ENCODE measurements around the gene RDH12.

The RDH12 gene

GRCh38 chr14:67725171-67725570 lies 23.5 kb downstream of the RDH12 start:
- Histone ChIP-seq H3K27me3 (replicated peaks in 2 of 5; ENCODE audit: control insufficient read depth in 4 of 5, insufficient read depth in 5 of 5, low read length in 4 of 5) (no peaks in the 10 kb centered on the region), H3K4me1 (ENCODE audit: control extremely low read depth in 1 of 4, control insufficient read depth in 4 of 4, insufficient read depth in 4 of 4, low read length in 3 of 4) (peaks cover 0 to 15% (median 10%) of the 10 kb centered on the region in 4 experiments), H3K9me3 (ENCODE audit: control extremely low read depth in 1 of 5, control insufficient read depth in 4 of 5, insufficient read depth in 2 of 5, low read depth in 1 of 5, low read length in 4 of 5) (peaks cover 0 to 5% (median 0%) of the 10 kb centered on the region in 5 experiments), H3K36me3 (ENCODE audit: control insufficient read depth in 4 of 4, insufficient read depth in 4 of 4, low read length in 3 of 4) (no peaks in the 10 kb centered on the region), H3K27ac (ENCODE audit: insufficient read depth in 1 of 2, low read depth in 1 of 2, low read length in 2 of 2, poor library complexity in 1 of 2, severe bottlenecking in 2 of 2) (no peak overlapping the region), H3K4me3 (ENCODE audit: control insufficient read depth in 1 of 7, extremely low read depth in 1 of 7, insufficient read depth in 4 of 7, low read depth in 2 of 7, low read length in 6 of 7) (no peak overlapping the region)
- no peak for DNase-seq
- ChIA-PET POLR2A (no interaction called here), CTCF (interaction anchor here (0.8 to 2.2 kb wide), 2 partner anchors 9 to 21 kb away, joined by 3 to 7 read pairs; no protein-coding TSS in a partner anchor)
- WGBS (ENCODE audit: insufficient coverage): 96% methylated on average over 4 of the region's 5 CpGs

DNA sequence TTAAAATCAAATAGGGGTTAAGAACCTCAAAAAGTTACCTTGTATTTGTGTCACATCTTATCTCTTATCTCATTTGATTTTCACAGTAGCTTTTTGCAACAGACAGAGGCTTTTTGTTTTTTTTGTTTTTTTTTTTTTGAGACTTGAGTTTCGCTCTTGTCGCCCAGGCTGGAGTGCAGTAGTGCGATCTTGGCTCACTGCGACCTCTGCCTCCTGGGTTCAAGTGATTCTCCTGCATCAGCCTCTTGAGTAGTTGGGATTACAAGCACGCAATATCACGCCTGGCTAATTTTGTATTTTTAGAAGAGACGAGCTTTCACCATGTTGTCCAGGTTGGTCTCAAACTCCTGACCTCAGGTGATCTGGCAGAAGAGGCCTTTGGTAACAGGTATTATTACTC lies 25.7 kb downstream of the RDH12 start:
- Histone ChIP-seq H3K4me1 (ENCODE audit: control extremely low read depth in 1 of 4, control insufficient read depth in 4 of 4, insufficient read depth in 4 of 4, low read length in 3 of 4) (peaks cover 0 to 9% (median 8%) of the 10 kb centered on the region in 4 experiments), H3K36me3 (ENCODE audit: control insufficient read depth in 4 of 4, insufficient read depth in 4 of 4, low read length in 3 of 4) (no peaks in the 10 kb centered on the region), H3K9me3 (ENCODE audit: control extremely low read depth in 1 of 5, control insufficient read depth in 4 of 5, insufficient read depth in 2 of 5, low read depth in 1 of 5, low read length in 4 of 5) (peaks cover 0 to 5% (median 0%) of the 10 kb centered on the region in 5 experiments), H3K4me3 (ENCODE audit: control insufficient read depth in 1 of 7, extremely low read depth in 1 of 7, insufficient read depth in 4 of 7, low read depth in 2 of 7, low read length in 6 of 7) (no peak overlapping the region), H3K27me3 (replicated peaks in 2 of 5; ENCODE audit: control insufficient read depth in 4 of 5, insufficient read depth in 5 of 5, low read length in 4 of 5) (no peaks in the 10 kb centered on the region), H3K27ac (ENCODE audit: insufficient read depth in 1 of 2, low read depth in 1 of 2, low read length in 2 of 2, poor library complexity in 1 of 2, severe bottlenecking in 2 of 2) (no peak overlapping the region)
- POLR2A ChIA-PET: no interaction called here
- WGBS (ENCODE audit: insufficient coverage): 100% methylated on average over 7 of the region's 7 CpGs
- CTCF ChIA-PET: interaction anchor here (0.8 to 1.2 kb wide), 3 partner anchors 18 to 108 kb away, joined by 3 to 5 read pairs (median 4); no protein-coding TSS in a partner anchor
- DNase-seq: no peak

GRCh38 chr14:67728258-67728657 lies 26.6 kb downstream of the RDH12 start:
- no peak overlapping the region for H3K27ac ChIP-seq (ENCODE audit: insufficient read depth in 1 of 2, low read depth in 1 of 2, low read length in 2 of 2, poor library complexity in 1 of 2, severe bottlenecking in 2 of 2)
- H3K4me3 ChIP-seq (ENCODE audit: control insufficient read depth in 1 of 7, extremely low read depth in 1 of 7, insufficient read depth in 4 of 7, low read depth in 2 of 7, low read length in 6 of 7): no peak overlapping the region
- H3K27me3 ChIP-seq (replicated peaks in 2 of 5; ENCODE audit: control insufficient read depth in 4 of 5, insufficient read depth in 5 of 5, low read length in 4 of 5): no peaks in the 10 kb centered on the region
- DNase-seq: no peak
- H3K36me3 ChIP-seq (ENCODE audit: control insufficient read depth in 4 of 4, insufficient read depth in 4 of 4, low read length in 3 of 4): no peaks in the 10 kb centered on the region
- ChIA-PET CTCF (interaction anchor here (0.9 to 1.2 kb wide), 3 partner anchors 19 to 144 kb away, joined by 3 to 5 read pairs (median 3); no protein-coding TSS in a partner anchor), POLR2A (no interaction called here)
- H3K4me1 ChIP-seq (ENCODE audit: control extremely low read depth in 1 of 4, control insufficient read depth in 4 of 4, insufficient read depth in 4 of 4, low read length in 3 of 4): peaks cover 0 to under 1% (median 0%) of the 10 kb centered on the region in 4 experiments
- H3K9me3 ChIP-seq (ENCODE audit: control extremely low read depth in 1 of 5, control insufficient read depth in 4 of 5, insufficient read depth in 2 of 5, low read depth in 1 of 5, low read length in 4 of 5): peaks cover 0 to 5% (median 0%) of the 10 kb centered on the region in 5 experiments

- Histone ChIP-seq H3K4me3 (ENCODE audit: control insufficient read depth in 1 of 7, extremely low read depth in 1 of 7, insufficient read depth in 4 of 7, low read depth in 2 of 7, low read length in 6 of 7) (no peak overlapping the region), H3K27ac (ENCODE audit: insufficient read depth in 1 of 2, low read depth in 1 of 2, low read length in 2 of 2, poor library complexity in 1 of 2, severe bottlenecking in 2 of 2) (no peak overlapping the region), H3K4me1 (ENCODE audit: control extremely low read depth in 1 of 4, control insufficient read depth in 4 of 4, insufficient read depth in 4 of 4, low read length in 3 of 4) (no peaks in the 10 kb centered on the region), H3K9me3 (ENCODE audit: control extremely low read depth in 1 of 5, control insufficient read depth in 4 of 5, insufficient read depth in 2 of 5, low read depth in 1 of 5, low read length in 4 of 5) (no peaks in the 10 kb centered on the region), H3K27me3 (replicated peaks in 2 of 5; ENCODE audit: control insufficient read depth in 4 of 5, insufficient read depth in 5 of 5, low read length in 4 of 5) (no peaks in the 10 kb centered on the region), H3K36me3 (ENCODE audit: control insufficient read depth in 4 of 4, insufficient read depth in 4 of 4, low read length in 3 of 4) (no peaks in the 10 kb centered on the region)
- POLR2A ChIA-PET: no interaction called here
- no peak for DNase-seq
- 91% methylated on average over 18 of the region's 21 CpGs for WGBS (ENCODE audit: insufficient coverage)
- CTCF ChIA-PET: no interaction called here
Observed at GRCh38 chr14:67729072-67729885, 27.6 kb downstream of the RDH12 start.

DNA sequence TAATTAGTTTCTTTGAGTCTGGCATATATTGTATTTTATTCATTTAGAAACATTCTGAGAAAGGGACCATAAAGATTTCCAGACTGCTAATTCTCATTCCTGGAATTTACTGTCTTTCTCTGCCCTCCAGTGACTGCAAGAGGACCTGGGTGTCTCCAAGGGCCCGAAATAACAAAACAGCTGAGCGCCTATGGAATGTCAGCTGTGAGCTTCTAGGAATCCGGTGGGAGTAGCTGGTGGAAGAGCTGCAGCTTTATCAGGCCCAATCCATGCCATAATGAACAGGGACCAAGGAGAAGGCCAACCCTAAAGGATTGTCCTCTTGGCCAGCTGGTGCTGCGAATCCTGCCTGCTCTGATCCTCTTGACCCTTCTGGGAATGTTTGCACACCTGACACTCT lies 31.9 kb downstream of the RDH12 start:
- Histone ChIP-seq H3K4me1 (ENCODE audit: control extremely low read depth in 1 of 4, control insufficient read depth in 4 of 4, insufficient read depth in 4 of 4, low read length in 3 of 4) (no peaks in the 10 kb centered on the region), H3K27ac (ENCODE audit: insufficient read depth in 1 of 2, low read depth in 1 of 2, low read length in 2 of 2, poor library complexity in 1 of 2, severe bottlenecking in 2 of 2) (no peak overlapping the region), H3K27me3 (replicated peaks in 2 of 5; ENCODE audit: control insufficient read depth in 4 of 5, insufficient read depth in 5 of 5, low read length in 4 of 5) (no peaks in the 10 kb centered on the region), H3K36me3 (ENCODE audit: control insufficient read depth in 4 of 4, insufficient read depth in 4 of 4, low read length in 3 of 4) (no peaks in the 10 kb centered on the region), H3K9me3 (ENCODE audit: control extremely low read depth in 1 of 5, control insufficient read depth in 4 of 5, insufficient read depth in 2 of 5, low read depth in 1 of 5, low read length in 4 of 5) (no peaks in the 10 kb centered on the region), H3K4me3 (ENCODE audit: control insufficient read depth in 1 of 7, extremely low read depth in 1 of 7, insufficient read depth in 4 of 7, low read depth in 2 of 7, low read length in 6 of 7) (no peak overlapping the region)
- POLR2A ChIA-PET: interaction anchor here (0.6 kb wide), 1 partner anchor 84 kb away, joined by 4 read pairs; no protein-coding TSS in a partner anchor
- no peak for DNase-seq
- 98% methylated on average over 4 of the region's 4 CpGs for WGBS (ENCODE audit: insufficient coverage)
- CTCF ChIA-PET: no interaction called here

- CTCF ChIA-PET: no interaction called here
Observed at GRCh38 chr14:67734675-67735074, 33.0 kb downstream of the RDH12 start.

DNA sequence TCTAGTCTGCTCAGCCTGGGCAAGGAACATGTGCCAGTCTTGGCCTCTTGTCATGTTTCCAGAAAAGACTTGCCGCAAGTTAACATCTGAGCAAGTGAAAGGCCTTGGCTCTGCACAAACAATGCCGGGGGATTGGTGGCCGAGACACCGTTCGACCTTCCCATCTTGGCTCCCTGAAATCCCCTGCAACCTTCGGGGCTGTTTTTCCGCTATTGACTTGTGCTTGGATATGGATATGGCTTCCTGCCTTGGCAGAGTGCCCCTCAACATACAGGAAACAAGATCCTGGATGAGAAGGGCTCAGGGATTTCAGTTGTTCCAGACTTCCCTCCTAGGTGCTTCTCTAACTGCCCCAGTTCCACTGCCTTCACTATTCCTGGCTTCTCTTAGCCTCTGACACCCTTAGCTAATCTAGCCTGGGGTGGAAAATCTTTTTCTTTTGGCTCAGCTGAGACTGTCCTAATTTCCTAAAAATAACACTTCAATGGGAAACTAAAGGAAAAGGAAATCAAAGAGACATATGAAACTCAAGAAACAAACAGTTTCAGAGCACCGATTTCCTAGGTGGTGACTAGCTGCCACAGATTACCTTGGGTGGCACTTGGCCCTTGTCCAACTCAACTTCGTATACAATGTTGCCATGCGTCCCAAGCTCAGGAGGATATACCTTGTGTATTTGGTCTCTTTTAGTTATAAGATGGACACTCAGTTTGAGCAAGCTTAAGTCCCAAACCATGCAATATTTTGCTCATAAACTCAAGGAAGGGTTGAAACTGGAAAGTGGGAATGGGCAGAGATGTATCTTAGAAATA lies 33.9 kb downstream of the RDH12 start:
- no peak overlapping the region for H3K4me3 ChIP-seq (ENCODE audit: control insufficient read depth in 1 of 7, extremely low read depth in 1 of 7, insufficient read depth in 4 of 7, low read depth in 2 of 7, low read length in 6 of 7)
- CTCF ChIA-PET: no interaction called here
- 98% methylated on average over 6 of the region's 10 CpGs for WGBS (ENCODE audit: insufficient coverage)
- H3K9me3 ChIP-seq (ENCODE audit: control extremely low read depth in 1 of 5, control insufficient read depth in 4 of 5, insufficient read depth in 2 of 5, low read depth in 1 of 5, low read length in 4 of 5): no peaks in the 10 kb centered on the region
- H3K4me1 ChIP-seq (ENCODE audit: control extremely low read depth in 1 of 4, control insufficient read depth in 4 of 4, insufficient read depth in 4 of 4, low read length in 3 of 4): no peaks in the 10 kb centered on the region
- no peaks in the 10 kb centered on the region for H3K27me3 ChIP-seq (replicated peaks in 2 of 5; ENCODE audit: control insufficient read depth in 4 of 5, insufficient read depth in 5 of 5, low read length in 4 of 5)
- H3K27ac ChIP-seq (ENCODE audit: insufficient read depth in 1 of 2, low read depth in 1 of 2, low read length in 2 of 2, poor library complexity in 1 of 2, severe bottlenecking in 2 of 2): no peak overlapping the region
- POLR2A ChIA-PET: interaction anchor here (0.6 kb wide), 1 partner anchor 12 kb away, joined by 3 read pairs; no protein-coding TSS in a partner anchor
- H3K36me3 ChIP-seq (ENCODE audit: control insufficient read depth in 4 of 4, insufficient read depth in 4 of 4, low read length in 3 of 4): no peaks in the 10 kb centered on the region
- no peak for DNase-seq

More at GRCh38 chr14:67734675-67735074, 33.0 kb downstream of the RDH12 start:
- Histone ChIP-seq H3K4me1 (ENCODE audit: control extremely low read depth in 1 of 4, control insufficient read depth in 4 of 4, insufficient read depth in 4 of 4, low read length in 3 of 4) (no peaks in the 10 kb centered on the region), H3K9me3 (ENCODE audit: control extremely low read depth in 1 of 5, control insufficient read depth in 4 of 5, insufficient read depth in 2 of 5, low read depth in 1 of 5, low read length in 4 of 5) (no peaks in the 10 kb centered on the region), H3K27ac (ENCODE audit: insufficient read depth in 1 of 2, low read depth in 1 of 2, low read length in 2 of 2, poor library complexity in 1 of 2, severe bottlenecking in 2 of 2) (no peak overlapping the region), H3K27me3 (replicated peaks in 2 of 5; ENCODE audit: control insufficient read depth in 4 of 5, insufficient read depth in 5 of 5, low read length in 4 of 5) (no peaks in the 10 kb centered on the region), H3K4me3 (ENCODE audit: control insufficient read depth in 1 of 7, extremely low read depth in 1 of 7, insufficient read depth in 4 of 7, low read depth in 2 of 7, low read length in 6 of 7) (no peak overlapping the region), H3K36me3 (ENCODE audit: control insufficient read depth in 4 of 4, insufficient read depth in 4 of 4, low read length in 3 of 4) (no peaks in the 10 kb centered on the region)
- DNase-seq: no peak
- POLR2A ChIA-PET: no interaction called here
- 81% methylated on average over 3 of the region's 3 CpGs for WGBS (ENCODE audit: insufficient coverage)
